Natural killer cell (primary cell): ENCODE measurements around the gene TENM4. TPM values are rescaled to one million over a fixed set of nuclear protein-coding genes. Genes with fewer than 3 reads are reported as not detected.

Source experiments
- ATAC-seq, 3 donors: fragments of 150-1000 bp in 2 of 3; fragments of 200-7000 bp in 1 of 3; cut with Tn5 transposase; 1 replicate in 1 of 3; 2 replicates in 2 of 3; pipeline ENCODE4 v1.10.0; 2021; ENCODE audit warnings: mild to moderate bottlenecking in 2 of 3, moderate library complexity in 2 of 3
- DNase-seq, 2 donors: peaks; one replicate each; pipeline versions ENCODE4 v3.0.0 to v3.0.0-alpha.2; 2013 to 2021; ENCODE audit warnings: mixed read lengths in 1 of 2
- H3K27ac ChIP-seq: one replicate; pipeline ENCODE4 v1.5.1; 2013; ENCODE audit warnings: mild to moderate bottlenecking, low read length
- H3K27me3 ChIP-seq: one replicate; pipeline ENCODE4 v1.6.1; 2013; ENCODE audit warnings: low read length; ENCODE audit not compliant: control insufficient read depth, insufficient read depth
- H3K36me3 ChIP-seq: one replicate; pipeline ENCODE4 v1.6.1; 2013; ENCODE audit warnings: low read length; ENCODE audit not compliant: control insufficient read depth, insufficient read depth
- H3K4me1 ChIP-seq: one replicate; pipeline ENCODE4 v1.6.1; 2013; ENCODE audit warnings: low read length; ENCODE audit not compliant: control insufficient read depth, insufficient read depth
- H3K4me3 ChIP-seq: one replicate; pipeline ENCODE4 v1.5.1; 2013; ENCODE audit warnings: low read length
- H3K9me3 ChIP-seq: one replicate; pipeline ENCODE4 v1.6.1; 2013; ENCODE audit warnings: low read length; ENCODE audit not compliant: control insufficient read depth, insufficient read depth
- H3K27ac Mint-ChIP-seq, 2 donors: one replicate each; pipeline ENCODE4 v1.8.0; 2022; ENCODE audit warnings: mild to moderate bottlenecking in 2 of 2, mixed read lengths in 2 of 2, moderate library complexity in 1 of 2
- H3K27me3 Mint-ChIP-seq, 2 donors: one replicate each; pipeline ENCODE4 v1.8.0; 2022; ENCODE audit warnings: low read depth in 2 of 2, mixed read lengths in 2 of 2
- H3K36me3 Mint-ChIP-seq: one replicate; pipeline ENCODE4 v1.8.0; 2022; ENCODE audit warnings: mixed read lengths
- H3K4me1 Mint-ChIP-seq, 2 donors: one replicate each; pipeline ENCODE4 v1.8.0; 2022; ENCODE audit warnings: mixed read lengths in 2 of 2
- H3K4me3 Mint-ChIP-seq: one replicate; pipeline ENCODE4 v1.8.0; 2022; ENCODE audit warnings: mild to moderate bottlenecking, moderate library complexity, mixed read lengths
- H3K9me3 Mint-ChIP-seq, 2 donors: one replicate each; pipeline ENCODE4 v1.8.0; 2022; ENCODE audit warnings: mixed read lengths in 2 of 2
- WGBS: methylation state at CpG from one replicate; pipeline ENCODE4 v1.1.7; 2013; ENCODE audit warnings: missing lambda C conversion rate; ENCODE audit not compliant: insufficient coverage; 5-methylcytosine and 5-hydroxymethylcytosine counted together
- intact Hi-C: fragments of 100-400 bp; cut with micrococcal nuclease; formaldehyde crosslinking; loops from one replicate; pipeline ENCODE4 v1.14.2; 2022
- total RNA-seq, 4 donors: library from RNA; stranded (reverse); fragments of 120-200 nt in 1 of 4; gene quantifications; one replicate each; pipeline versions ENCODE4 v1.2.3 to v1.2.4, GENCODE V29; 2013 to 2022
- TF ChIP-seq, protein P1 (sequence below): fragments of 200-600 bp; IDR thresholded peaks from one replicate; pipeline ENCODE4 v1.8.0; 2022; ENCODE audit warnings: antibody characterized with exemption

TENM4 gene
- total RNA-seq, 3 donors from 2014 or later (not counting 1 experiment from before 2014, with no cell fraction given) = 0.63 to 0.75 TPM; not detected in 1

DNA sequence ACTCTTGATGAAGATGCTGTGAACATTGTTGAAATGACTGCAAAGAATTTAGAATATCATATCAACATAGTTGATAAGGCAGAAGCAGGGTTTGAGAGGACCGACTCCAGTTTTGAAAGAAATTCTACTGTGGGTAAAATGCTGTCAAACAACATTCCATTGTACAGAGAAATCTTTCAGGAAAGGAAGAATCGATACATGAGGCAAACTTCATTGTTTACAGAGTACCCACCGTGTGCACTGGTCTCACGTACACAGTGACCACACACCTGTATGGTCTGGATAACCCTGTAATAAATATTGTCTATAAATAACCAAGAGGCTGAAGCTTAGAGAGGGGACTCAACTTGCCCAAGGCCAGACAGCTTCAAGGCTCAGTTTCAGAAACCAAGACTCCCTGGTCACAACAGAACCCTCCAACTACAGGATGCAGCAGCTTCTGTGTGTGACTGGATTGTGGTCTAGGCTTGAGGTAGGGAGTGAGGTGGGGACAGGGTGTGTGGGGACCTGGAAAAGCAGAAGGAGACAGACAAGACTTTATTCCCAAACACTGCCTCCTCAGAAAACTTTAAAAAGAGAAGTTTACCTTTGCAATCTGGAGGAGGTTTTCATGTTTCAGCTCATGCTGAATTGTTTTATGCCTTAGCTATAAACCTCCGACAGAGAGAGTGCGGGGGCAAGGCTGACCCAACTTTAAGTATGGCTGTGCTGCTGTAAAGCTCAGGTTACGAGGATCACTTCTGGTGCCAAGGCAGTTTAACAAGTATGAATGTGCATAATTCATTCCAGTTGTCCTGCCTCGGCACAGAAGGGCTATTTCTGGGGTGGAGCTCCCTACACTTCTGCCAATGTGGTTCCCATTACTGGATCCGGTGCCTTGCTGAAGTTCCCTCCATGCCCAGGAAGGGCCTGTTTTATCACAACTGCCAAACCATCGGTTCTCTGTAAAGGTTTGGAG, 493.6 kb downstream of the TENM4 start:
- no peak overlapping the region for H3K27ac Mint-ChIP-seq
- ATAC-seq = no peak
- no peak overlapping the region for H3K4me3 Mint-ChIP-seq
- no peaks in the 10 kb centered on the region for H3K9me3 ChIP-seq
- 82% methylated on average over 8 of the region's 10 CpGs for WGBS
- intact Hi-C loops = no loop called here
- H3K27me3 Mint-ChIP-seq = peaks cover 3 to 17% of the 10 kb centered on the region in 2 donors
- no peak overlapping the region for H3K27ac ChIP-seq
- H3K4me1 Mint-ChIP-seq = no peaks in the 10 kb centered on the region
- TF ChIP-seq, protein P1, sequence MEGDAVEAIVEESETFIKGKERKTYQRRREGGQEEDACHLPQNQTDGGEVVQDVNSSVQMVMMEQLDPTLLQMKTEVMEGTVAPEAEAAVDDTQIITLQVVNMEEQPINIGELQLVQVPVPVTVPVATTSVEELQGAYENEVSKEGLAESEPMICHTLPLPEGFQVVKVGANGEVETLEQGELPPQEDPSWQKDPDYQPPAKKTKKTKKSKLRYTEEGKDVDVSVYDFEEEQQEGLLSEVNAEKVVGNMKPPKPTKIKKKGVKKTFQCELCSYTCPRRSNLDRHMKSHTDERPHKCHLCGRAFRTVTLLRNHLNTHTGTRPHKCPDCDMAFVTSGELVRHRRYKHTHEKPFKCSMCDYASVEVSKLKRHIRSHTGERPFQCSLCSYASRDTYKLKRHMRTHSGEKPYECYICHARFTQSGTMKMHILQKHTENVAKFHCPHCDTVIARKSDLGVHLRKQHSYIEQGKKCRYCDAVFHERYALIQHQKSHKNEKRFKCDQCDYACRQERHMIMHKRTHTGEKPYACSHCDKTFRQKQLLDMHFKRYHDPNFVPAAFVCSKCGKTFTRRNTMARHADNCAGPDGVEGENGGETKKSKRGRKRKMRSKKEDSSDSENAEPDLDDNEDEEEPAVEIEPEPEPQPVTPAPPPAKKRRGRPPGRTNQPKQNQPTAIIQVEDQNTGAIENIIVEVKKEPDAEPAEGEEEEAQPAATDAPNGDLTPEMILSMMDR = no peak
- H3K9me3 Mint-ChIP-seq = no peaks in the 10 kb centered on the region
- H3K4me1 ChIP-seq = no peaks in the 10 kb centered on the region
- no peak for DNase-seq
- no peaks in the 10 kb centered on the region for H3K36me3 ChIP-seq
- no peaks in the 10 kb centered on the region for H3K36me3 Mint-ChIP-seq
- H3K4me3 ChIP-seq = no peak overlapping the region
- H3K27me3 ChIP-seq = no peaks in the 10 kb centered on the region

DNA sequence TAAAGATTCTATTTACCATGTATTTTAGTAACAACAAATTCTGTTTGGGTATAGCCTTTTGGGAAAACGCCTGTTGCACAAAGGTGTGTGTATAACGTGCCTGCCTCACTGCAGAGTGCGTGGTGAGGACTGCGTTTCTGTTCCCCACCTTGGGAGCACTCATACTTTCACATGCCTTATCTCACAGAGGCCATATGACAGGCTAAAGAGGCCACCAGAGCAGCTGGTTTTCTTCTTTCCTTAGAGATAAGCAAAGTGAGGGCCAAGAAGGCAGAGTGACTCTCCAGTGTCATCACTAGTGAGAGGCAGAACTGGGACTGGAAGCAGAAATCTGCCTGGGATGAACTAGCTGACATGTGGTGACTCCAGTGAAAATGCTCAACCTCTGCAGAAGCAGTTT, 497.0 kb downstream of the TENM4 start:
- Histone ChIP-seq H3K27me3 (no peaks in the 10 kb centered on the region), H3K9me3 (no peaks in the 10 kb centered on the region), H3K4me3 (no peak overlapping the region), H3K27ac (no peak overlapping the region), H3K4me1 (no peaks in the 10 kb centered on the region), H3K36me3 (no peaks in the 10 kb centered on the region)
- H3K9me3 Mint-ChIP-seq = no peaks in the 10 kb centered on the region
- H3K36me3 Mint-ChIP-seq = no peaks in the 10 kb centered on the region
- peaks cover 0 to 16% of the 10 kb centered on the region in 2 donors for H3K27me3 Mint-ChIP-seq
- DNase-seq (no peak), ATAC-seq (no peak)
- TF ChIP-seq, protein P1 = no peak
- intact Hi-C loops = no loop called here
- H3K27ac Mint-ChIP-seq = no peak overlapping the region
- 49% methylated on average over 4 of the region's 4 CpGs for WGBS
- no peaks in the 10 kb centered on the region for H3K4me1 Mint-ChIP-seq
- H3K4me3 Mint-ChIP-seq = no peak overlapping the region

DNA sequence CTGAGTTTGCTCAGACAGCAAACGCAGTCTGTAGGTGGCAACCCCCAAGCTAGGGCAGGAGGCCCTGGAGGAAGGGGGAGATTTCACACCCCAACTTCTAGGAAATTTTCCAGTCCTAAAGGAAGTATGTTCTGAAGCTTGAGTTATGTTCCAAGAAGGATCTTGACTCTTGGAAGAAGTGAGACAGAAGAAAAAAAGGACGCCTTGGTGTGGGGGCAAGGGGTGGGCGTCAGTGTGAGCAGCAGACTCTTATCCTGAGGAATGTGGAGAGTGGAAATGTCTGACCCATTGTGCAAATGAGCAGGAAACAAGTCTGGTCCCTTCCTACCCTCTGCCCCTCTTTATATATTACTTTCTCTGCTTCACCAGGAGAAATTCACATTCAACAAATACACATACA, 497.7 kb downstream of the TENM4 start:
- Mint-ChIP-seq H3K27ac (no peak overlapping the region), H3K36me3 (no peaks in the 10 kb centered on the region), H3K9me3 (no peaks in the 10 kb centered on the region), H3K4me1 (peaks cover 0 to 1% of the 10 kb centered on the region in 2 donors), H3K27me3 (peaks cover 0 to 19% of the 10 kb centered on the region in 2 donors), H3K4me3 (no peak overlapping the region)
- H3K27me3 ChIP-seq = no peaks in the 10 kb centered on the region
- H3K4me3 ChIP-seq = no peak overlapping the region
- WGBS = 47% methylated on average over 3 of the region's 3 CpGs
- DNase-seq (no peak), ATAC-seq (no peak)
- no peaks in the 10 kb centered on the region for H3K4me1 ChIP-seq
- TF ChIP-seq, protein P1 = no peak
- no peak overlapping the region for H3K27ac ChIP-seq
- no peaks in the 10 kb centered on the region for H3K36me3 ChIP-seq
- H3K9me3 ChIP-seq = no peaks in the 10 kb centered on the region
- intact Hi-C loops = no loop called here
